Dermis blood vessel endothelial cell (primary cell): ENCODE results near the gene PPP1R14C. TPM values are rescaled to one million over a fixed set of nuclear protein-coding genes. Genes with fewer than 3 reads are reported as not detected.
"Not testable (repeated sequence)": the region's sequence is repeated elsewhere in the genome, so short reads cannot be mapped to it uniquely, and the experiment has no call there.

ENCODE experiments used
- DNase-seq: peaks from one replicate; pipeline ENCODE4 v3.0.0; 2010
- total RNA-seq: library from RNA; depleted of rRNA; stranded (reverse); fragments of >200 nt; gene quantifications from 2 replicates; pipeline ENCODE4 v1.2.3, GENCODE V29; 2014

PPP1R14C gene
- total RNA-seq, 1 donor from 2014 or later = not detected

DNA sequence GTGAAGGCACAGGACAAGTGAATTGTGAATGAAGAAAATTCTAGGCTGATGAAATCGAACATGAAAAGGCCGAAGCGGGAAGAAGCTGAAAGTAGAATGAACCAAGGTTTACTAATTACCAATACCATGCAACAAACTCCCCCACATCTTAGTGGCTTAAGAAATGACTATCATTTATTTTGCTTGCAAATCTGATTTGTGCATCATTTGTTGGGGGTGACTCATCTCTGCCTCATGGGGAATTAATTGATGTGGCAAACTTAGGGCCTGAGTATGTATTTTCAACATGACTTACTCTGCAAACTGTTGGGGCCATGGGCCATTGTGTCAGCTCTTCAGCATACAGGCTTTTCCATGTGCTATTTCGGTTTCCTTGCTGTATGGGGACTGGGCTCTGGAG lies 26.8 kb downstream of the PPP1R14C start:
- no peak for DNase-seq

DNA sequence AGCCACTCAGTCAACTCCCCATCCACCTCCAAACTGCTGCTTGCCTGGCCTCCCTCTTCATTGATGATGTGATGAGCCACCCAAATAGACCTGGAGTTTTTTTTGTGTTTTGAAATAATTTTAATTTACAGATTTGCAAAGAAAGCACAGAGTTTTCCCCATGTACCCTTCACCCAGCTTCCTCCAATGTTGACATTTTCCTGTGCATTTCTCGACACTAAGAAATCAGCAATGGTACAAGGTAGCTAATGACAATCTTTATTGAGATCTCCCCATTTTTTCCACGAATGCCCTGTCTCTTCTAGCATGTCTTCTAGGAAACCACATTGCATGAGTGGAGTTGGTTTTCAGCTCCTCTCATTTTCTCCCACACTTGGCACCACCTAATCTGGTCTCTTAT lies 30.1 kb downstream of the PPP1R14C start:
- no peak for DNase-seq

DNA sequence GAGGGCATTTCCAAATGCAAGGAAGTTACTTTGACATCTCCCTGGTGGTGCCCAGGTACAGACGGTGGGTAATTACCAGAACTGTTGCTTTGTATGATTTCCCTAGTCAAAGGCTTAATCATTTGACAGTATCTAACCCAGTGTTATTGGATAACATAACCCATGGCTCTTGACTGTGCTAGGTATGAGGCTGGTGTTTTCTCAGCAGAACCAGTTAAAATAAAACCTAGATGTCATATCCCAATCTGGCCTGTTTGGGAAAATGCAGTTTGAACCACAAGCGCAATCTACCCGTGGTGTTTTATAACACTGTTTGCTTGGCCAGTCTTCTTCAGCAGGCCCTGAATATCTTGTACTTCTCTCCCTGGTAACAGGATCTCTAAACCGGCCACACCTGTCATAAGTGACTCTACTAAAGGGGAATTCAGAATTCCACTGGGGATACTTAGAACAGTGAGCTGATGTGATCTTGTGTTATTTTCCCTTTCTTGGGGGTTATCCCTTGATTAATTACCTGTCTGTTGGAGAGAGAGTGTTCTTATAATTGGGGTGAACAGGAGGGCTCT lies 32.8 kb downstream of the PPP1R14C start:
- DNase-seq = no peak

DNA sequence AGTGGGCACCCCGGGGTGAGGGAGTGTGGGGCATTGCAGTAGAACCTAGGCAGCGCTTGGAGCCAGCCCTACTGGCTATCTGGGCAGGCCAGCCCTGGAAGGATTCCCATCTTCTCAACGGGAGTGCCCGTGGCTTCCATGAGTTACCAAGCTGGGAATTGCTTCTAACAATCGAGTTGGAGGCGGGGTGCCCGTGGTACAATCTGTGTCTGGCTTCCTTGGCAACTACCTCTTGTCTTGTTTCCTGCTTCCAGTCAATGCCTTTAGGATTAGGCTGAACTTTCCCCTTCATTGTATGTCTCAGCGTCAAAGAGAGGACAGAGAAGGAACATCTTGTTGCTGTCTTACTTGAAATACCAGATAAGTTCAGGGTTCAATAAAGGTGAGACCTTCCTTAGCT lies 33.3 kb downstream of the PPP1R14C start:
- peak; percentile 3 for DNase-seq

DNA sequence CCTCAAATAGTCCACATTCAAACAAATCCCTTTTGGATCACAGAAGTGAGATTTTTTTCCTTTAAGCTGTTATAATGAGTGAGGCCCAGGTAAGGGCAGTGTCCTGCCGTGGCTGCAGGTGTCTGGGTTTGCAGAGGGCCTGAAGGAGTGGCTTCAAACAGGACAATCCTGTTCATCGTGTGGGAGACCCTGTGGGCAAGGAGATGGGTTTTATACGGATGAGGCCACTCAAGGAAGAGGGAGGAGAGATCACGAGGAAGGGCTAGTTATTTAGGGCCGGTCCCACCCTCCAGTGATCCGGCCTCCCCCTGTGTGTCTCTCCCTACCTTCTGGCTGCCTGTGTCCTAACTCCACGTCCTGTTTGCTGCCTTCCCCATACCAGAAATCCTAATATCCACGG lies 33.8 kb downstream of the PPP1R14C start:
- DNase-seq = no peak

DNA sequence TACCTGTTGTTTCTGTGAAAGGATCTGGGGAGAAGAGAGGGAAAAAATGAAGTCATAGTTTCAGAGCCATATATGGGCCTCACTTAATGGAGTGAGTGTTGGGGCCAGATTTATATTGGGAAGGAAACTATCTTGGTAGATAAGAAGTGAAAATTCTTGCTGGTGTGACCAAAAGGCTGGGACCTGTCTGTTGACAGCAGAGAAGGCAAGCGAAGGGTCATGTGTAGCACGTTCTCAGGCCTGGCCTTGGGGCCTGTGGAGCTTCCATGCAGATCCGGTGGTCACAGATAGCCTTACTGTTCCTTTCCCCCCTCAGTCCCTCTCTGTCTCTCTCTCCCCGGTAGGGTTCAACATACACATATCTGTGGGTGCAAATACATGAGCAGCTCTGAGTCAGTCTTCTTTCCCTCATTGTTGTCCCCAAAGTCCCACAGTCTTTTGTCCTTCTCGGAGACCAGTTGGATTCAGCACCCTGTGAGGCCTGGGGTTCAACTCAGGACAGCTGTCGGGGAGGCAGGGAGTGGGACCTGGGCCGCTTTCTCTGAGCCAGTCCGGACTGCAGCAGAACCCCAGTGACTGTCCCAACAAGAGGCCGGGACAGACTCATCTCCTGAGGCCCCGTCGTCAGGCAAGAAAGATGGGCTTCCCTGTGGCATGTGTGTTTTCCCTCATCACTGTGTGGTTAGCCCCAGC lies 34.6 kb downstream of the PPP1R14C start:
- DNase-seq = no peak

DNA sequence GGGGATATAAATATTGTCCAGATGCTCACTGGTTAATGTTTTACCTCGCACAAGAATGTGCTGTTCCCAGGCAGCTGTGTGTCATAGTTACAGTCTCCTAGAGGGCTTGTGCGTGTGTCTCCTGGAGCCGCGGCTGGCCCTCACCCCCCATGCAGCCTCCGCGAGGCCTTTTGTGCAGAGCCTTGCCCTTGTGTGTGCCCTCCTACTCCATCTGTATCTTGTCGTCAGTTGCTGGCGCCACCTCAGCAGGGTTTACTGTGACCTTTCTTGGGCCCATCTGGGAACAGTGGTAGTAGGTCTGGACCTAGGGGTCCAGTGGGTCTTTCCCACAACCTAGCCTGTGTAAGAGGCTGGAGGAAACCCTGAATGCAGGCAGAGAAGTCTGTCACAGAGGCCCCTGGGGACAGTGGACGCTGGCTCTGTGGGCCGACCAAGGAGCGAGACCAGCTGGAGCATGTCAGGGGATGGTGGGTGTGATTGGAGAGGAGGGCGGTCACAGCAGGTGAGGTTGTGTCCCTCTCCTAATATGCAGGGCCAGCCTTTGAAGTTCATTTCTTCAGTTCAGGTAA lies 35.2 kb downstream of the PPP1R14C start:
- no peak for DNase-seq

DNA sequence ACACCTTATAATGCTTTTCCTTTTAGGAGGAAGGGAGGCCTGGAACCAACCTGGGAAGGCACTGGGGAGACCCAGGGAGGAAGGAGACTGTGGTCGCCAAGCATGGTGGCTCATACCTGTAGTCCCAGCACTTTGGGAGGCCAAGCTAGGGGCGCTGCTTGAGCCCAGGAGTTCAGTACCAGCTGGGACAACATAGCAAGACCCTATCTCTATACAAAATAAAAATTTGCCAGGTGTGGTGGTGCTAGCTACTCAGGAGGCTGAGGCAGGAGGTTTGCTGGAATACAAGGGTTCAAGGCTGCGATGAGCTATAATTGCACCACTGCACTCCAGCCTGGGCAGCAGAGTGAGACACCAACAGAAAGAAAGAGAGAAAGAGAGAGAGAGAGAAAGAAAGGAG lies 36.2 kb downstream of the PPP1R14C start:
- DNase-seq = no peak

DNA sequence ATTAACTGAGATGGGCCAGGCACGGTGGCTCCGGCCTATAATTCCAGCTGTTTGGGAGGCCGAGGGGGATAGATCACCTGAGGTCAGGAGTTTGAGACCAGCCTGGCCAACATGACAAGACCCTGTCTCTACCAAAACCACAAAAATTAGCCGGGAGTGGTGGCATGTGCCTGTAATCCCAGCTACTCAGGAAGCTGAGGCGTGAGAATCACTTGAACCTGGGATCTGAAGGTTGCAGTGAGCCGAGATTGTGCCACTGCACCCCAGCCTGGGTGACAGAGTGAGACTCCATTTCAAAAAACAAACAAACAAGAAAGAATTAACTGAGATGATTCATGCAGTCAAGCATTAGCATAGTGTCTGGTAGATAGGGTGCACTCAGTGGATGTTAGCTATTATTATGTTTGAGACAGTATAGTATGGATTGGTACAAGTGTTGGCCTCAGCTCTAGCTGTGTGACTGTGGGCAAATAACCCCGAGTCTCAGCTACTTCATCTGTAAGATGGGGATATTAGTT lies 37.1 kb downstream of the PPP1R14C start:
- DNase-seq = not testable (repeated sequence)

DNA sequence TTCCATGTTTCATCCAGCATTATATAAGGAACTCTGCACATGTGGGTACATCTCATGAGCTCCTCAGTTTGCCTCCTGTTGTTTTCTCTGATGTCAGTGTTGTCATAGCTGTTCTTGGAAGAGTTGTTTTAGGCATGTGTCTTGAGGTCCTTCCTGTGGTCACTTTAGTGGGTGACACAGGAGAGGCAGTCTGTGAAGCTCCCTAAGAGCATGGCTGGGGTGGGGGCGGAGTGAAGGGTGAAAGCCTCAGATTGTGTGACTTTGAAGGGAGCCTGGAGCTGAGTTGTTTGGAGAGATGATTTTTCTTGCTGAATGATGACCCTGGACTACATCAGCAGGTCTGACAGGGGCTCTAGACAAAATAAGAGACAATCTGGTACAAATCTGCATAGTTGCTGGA lies 37.7 kb downstream of the PPP1R14C start:
- DNase-seq = no peak

DNA sequence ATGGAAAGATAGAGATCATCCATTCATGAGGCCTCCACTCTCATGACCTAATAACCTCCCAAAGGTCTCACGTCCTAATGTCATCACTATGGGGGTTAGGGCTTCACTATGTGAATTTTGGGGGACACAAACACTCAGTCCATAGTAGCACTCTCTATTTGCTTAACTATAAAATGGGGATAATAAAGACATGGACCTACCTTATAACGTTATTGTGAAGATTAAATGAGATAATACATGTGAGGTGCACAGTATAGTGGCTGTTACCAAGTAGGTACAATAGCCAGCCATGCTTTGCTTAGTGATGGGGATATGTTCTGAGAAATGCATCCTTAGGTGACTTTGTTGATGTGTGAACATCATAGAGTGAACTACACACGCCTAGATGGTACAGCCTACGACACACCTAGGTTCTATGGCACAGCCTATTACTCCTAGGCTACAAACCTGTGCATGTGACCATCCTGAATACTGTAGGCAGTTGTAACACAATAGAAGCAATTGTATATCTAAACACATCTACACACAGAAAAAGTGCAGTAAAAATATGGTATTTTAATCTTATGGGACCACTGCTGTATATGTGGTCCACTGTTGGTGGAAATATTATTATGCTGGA lies 39.7 kb downstream of the PPP1R14C start:
- no peak for DNase-seq

DNA sequence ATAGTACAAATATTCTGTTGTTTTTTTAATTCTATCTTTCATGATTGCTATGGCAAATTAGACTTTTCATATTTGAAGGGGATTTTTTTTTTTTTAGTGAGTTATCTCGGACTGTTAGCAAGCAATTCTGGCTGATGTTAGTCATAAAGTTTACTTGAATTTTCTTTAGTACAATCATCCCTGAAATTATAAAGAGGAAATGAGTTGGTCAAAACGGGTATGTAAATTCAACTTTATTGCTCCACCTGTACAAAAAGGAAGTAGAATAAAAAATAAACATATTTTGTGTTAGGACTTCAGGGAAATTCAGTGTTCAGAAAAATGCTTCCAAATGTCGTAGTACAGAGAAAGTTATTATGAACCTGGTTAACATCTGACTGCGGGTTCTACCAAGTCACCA lies 40.3 kb downstream of the PPP1R14C start:
- DNase-seq = no peak

DNA sequence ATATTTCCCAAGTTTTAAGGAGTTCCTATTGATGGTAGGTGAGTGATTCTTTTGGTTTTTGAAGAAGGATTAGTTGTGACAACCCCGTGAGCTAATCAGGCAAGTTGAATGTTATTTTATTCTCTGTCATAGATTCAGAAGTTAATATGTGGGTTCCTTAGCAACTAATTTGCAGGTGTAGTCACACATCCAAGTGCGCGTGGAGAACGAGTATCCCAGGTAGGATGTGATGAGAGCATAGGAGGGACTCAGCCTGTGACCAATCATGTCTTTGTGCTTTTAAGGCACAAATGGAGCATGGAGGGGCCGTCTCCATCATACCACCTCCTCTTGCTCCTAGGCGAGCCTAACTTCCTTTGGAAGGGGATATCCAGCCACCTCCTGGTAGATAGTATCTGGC lies 41.1 kb downstream of the PPP1R14C start:
- DNase-seq = no peak

DNA sequence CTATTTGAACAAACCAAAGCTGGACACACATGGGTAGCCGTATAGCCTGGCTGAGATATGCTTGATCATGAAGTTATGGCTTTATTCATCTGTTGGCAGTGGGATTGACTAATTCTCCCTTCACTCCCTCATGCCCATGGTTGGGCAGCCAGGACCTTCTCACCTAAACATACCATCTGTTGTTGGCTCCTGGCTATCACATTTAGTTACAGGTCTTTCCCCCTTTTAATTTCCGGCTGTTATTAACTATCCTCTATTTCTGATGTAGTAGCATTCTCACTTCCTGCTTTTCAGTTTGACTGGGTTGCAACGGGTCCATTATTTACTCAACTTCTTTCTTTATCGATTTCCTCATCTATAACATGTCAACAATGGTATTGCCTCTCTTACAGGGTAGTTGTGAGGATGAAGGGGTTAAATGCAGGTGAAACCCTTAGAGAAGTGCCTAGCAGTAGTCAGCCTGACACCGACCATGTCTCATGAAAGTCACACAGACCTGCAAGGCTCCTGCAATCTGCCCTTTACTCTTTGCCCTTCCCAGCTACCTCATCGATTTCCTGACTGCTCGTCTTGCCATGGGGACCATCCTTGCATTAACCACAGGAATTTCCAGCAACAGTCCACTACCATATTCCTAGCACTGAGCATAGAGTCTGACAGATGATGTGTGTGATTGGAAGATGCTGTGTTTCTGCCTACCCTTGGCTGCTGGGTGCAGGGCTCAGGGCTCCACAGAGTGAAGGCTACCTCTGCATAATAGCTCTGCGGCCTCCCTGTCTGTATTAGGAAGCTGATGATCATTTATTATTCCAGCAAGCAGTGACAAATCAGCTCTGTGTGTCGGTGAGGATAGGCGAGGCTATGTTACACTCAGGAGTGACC lies 42.2 kb downstream of the PPP1R14C start:
- DNase-seq = no peak

DNA sequence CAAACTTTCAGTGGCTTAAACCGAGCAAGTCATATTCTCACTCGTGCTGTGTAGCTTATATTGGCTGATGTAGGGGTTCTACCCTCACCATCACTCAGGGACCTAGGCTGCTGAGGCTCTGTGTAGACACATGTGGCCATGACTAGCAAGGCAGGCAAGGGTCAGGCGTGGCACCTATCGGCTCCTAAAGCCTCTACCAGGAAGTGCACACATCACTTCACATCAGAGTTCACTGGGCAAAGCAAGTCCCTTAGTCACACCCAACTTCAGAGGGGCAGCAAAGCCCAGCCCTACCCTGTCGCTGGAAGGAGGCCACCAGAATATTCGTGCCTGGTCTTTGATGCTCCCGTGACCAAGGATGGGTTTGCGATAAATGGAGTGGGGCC lies 42.9 kb downstream of the PPP1R14C start:
- no peak for DNase-seq

DNA sequence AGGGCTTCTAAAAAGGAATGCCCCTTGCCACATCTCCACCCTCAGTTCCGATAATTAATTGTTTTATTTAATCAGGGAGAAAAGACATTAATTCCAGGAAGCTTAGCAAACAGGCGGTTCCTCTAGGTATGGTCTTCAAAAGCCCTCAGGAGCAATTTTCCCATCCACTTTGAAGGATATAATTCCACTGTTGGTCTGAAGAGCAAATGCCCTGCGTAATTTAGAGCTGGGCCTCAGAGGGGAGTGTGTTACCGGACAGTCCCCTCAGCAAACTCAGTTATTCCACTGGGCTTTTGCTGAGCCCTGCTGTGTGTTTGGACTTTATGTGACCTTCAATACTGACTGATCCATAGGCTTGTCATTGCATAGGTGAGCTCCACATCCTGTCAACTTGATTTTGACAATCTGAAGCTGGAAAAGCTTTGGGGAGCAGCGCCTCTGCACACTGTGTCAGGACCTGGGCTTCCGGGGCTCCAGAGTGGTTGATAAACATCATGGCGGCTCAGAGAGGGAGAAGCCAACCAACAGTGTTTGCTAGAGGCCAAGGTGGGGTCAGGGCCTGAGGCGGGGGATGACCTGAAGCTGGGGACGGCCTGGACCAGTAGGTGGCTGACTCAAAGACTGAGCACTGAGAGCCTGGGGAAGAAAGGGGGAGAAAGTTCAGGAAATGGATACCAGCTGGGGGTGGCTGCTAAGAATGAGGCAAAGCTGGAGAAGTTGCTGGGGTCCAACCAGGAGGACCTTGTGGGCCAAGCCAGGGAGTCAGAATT lies 43.5 kb downstream of the PPP1R14C start:
- DNase-seq = no peak

DNA sequence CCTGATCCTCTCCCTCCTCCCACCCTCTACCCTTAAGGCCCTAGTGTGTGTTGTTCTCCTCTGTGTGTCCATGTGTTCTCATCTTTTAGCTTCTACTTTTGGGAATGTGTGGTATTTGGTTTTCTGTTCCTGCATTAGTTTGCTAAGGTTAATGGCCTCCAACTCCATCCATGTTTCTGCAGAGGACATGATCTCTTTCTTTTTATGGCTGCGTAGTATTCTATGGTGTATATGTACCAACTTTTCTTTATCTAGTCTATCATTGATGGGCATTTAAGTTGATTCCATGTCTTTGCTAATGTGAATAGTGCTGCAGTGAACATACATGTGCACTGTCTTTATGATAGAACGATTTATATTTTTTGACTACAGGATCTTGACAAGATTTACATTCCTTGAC lies 44.6 kb downstream of the PPP1R14C start:
- DNase-seq = not testable (repeated sequence)

DNA sequence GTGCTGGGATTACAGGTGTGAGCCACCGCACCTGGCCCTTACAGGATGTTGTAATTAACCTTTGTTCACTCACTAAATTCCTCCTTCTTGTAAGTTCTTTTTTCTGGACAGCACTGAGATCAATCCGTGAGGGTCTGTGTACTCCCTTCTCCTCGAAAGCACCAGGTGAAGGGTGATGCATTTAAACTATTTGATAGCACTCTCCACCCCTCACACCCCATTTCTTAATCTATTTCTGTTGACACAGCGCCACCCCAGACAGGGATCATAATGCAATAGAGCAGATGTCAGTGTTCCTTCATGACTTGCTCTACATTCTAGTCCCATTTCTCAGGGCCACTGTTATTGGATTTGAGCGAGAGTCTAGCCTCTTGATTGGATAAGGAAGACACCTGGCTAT lies 46.3 kb downstream of the PPP1R14C start:
- DNase-seq = no peak

DNA sequence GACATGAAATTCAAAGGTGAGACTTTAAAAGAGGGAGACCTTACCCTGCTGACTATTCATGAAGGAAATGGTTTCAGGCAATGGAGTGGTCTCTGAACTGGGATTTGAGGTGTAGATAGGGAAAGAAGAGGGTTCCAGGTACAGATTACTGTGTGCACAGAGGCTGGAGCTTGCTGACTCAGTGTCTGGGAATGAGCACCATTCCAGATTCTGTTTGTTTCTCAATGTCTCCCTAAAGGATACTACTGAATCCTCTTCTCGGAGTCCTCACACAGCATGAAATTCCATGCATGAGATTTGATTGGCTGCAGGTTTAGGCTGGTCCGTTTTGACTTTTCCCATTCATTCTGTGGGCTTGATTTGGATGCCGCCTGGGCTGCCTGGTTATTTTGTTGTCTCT lies 49.0 kb downstream of the PPP1R14C start:
- DNase-seq = no peak

DNA sequence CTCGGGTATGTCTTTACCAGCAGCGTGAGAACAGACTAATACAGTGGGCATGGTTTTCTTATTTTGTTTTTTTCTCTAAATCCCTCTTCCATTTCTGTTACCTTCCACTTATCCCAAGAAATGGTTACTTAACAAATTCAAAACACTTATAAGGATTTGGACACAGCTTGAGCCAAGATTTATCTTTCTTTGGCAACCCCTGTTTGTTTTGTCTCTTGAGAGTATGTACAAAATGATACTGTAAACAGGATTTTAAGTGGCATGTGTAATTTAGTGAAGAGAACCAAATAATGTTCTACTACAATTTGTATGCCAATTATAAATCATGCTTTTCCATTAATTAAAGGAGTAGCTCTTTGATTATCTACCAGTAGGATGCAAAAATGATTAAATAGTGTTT lies 51.4 kb downstream of the PPP1R14C start:
- no peak for DNase-seq

DNA sequence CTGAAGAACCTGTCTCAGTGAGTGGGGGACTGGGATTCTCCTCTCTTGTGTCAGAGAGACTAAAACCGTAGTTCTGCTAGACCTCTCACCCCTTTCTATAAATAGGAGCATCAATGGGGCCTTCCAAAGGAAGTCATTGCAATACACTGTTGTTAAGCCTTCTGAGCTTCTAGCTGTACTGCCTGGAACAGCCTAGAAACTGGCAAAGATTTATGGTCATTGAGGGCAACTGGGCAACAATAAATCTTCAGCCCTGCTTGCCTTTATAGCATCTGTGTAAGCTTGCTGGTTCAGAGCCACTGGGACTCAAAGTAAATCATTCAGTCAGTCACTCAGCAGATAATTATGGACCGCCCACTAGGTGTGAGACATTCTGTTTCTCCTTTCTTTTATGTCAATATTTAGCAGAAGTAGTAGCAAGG lies 53.2 kb downstream of the PPP1R14C start:
- no peak for DNase-seq
